Neural cell (in vitro differentiated cells): Measurements from ENCODE around the gene MRPL53. TPM values are rescaled to one million over a fixed set of nuclear protein-coding genes. Genes with fewer than 3 reads are reported as not detected.

Source experiments
- H2AFZ ChIP-seq: fragments of 200-600, 300-800 bp; sonication (generic), shearing (Covaris generic); 2 replicates; pipeline ENCODE4 v1.6.0; 2014; ENCODE audit warnings: low read depth, mild to moderate bottlenecking, antibody characterized with exemption, low read length, moderate library complexity
- H3F3A ChIP-seq: fragments of 200-600 bp; shearing (Covaris generic); 2 replicates; pipeline ENCODE4 v1.6.1; 2016; ENCODE audit warnings: mild to moderate bottlenecking, moderate library complexity, mixed read lengths, antibody characterized with exemption, low read length; ENCODE audit not compliant: insufficient read depth, poor library complexity, severe bottlenecking
- H3K27ac ChIP-seq: fragments of 200-600, 300-800 bp; sonication (generic), shearing (Covaris generic); 2 replicates; pipeline ENCODE4 v1.5.1; 2014; ENCODE audit warnings: mild to moderate bottlenecking, low read length, moderate library complexity
- H3K27me3 ChIP-seq: fragments of 300-800, 200-600 bp; sonication (generic), shearing (Covaris generic); 2 replicates; pipeline ENCODE4 v1.6.0; 2014; ENCODE audit warnings: mild to moderate bottlenecking, low read depth, low read length, moderate library complexity; ENCODE audit not compliant: insufficient read depth
- H3K36me3 ChIP-seq: fragments of 300-800, 200-600 bp; sonication (generic), shearing (Covaris generic); 2 replicates; pipeline ENCODE4 v1.5.1; 2014; ENCODE audit warnings: mild to moderate bottlenecking, antibody characterized with exemption, low read length, moderate library complexity; ENCODE audit not compliant: insufficient read depth
- H3K4me2 ChIP-seq: fragments of 300-800, 200-600 bp; sonication (generic), shearing (Covaris generic); 2 replicates; pipeline ENCODE4 v1.6.0; 2014; ENCODE audit warnings: mild to moderate bottlenecking, low read length
- H3K4me3 ChIP-seq: fragments of 300-800, 200-600 bp; sonication (generic), shearing (Covaris generic); 2 replicates; pipeline ENCODE4 v1.5.1; 2014; ENCODE audit warnings: mild to moderate bottlenecking, low read length, moderate library complexity
- H3K79me2 ChIP-seq: fragments of 200-600 bp; shearing (Covaris generic); replicated peaks from 2 replicates; pipeline ENCODE4 v1.6.0; 2014; ENCODE audit warnings: mild to moderate bottlenecking, low read length, moderate library complexity; ENCODE audit not compliant: insufficient read depth
- H3K9ac ChIP-seq: fragments of 300-800, 200-600 bp; sonication (generic), shearing (Covaris generic); 2 replicates; pipeline ENCODE4 v1.6.1; 2016; ENCODE audit warnings: mild to moderate bottlenecking, low read length, mixed read lengths
- H3K9me2 ChIP-seq: fragments of 200-600 bp; shearing (Covaris generic); 2 replicates; pipeline ENCODE4 v1.6.1; 2016; ENCODE audit warnings: mild to moderate bottlenecking, low read length, mixed read lengths; ENCODE audit not compliant: insufficient read depth
- H3K9me3 ChIP-seq: fragments of 200-600, 300-800 bp; sonication (generic), shearing (Covaris generic); 2 replicates; pipeline ENCODE4 v1.6.1; 2016; ENCODE audit warnings: mild to moderate bottlenecking, mixed run types, low read length, moderate library complexity, mixed read lengths
- H4K20me1 ChIP-seq: fragments of 200-600 bp; shearing (Covaris generic); 2 replicates; pipeline ENCODE4 v1.6.1; 2016; ENCODE audit warnings: mild to moderate bottlenecking, mixed run types; ENCODE audit not compliant: insufficient read depth
- CTCF ChIP-seq: fragments of 450-650 bp; IDR thresholded peaks from 2 replicates; pipeline ENCODE4 v1.5.1; 2014; ENCODE audit warnings: antibody characterized with exemption, mild to moderate bottlenecking, moderate library complexity; ENCODE audit not compliant: poor library complexity, severe bottlenecking
- EP300 ChIP-seq: fragments of 450-650 bp; conservative IDR thresholded peaks from 2 replicates; pipeline ENCODE4 v1.6.1; 2014; ENCODE audit warnings: antibody characterized with exemption, mild to moderate bottlenecking, moderate library complexity; ENCODE audit not compliant: poor library complexity, severe bottlenecking
- EZH2 ChIP-seq: fragments of 200-600, 300-800 bp; shearing (Covaris generic), sonication (generic); IDR thresholded peaks from 2 replicates; pipeline ENCODE4 v1.6.1; 2014; ENCODE audit warnings: antibody characterized with exemption, low read length, borderline replicate concordance, mild to moderate bottlenecking; ENCODE audit not compliant: insufficient read depth, poor library complexity, severe bottlenecking
- MXI1 ChIP-seq: fragments of 450-650 bp; conservative IDR thresholded peaks from 2 replicates; pipeline ENCODE4 v1.6.1; 2014; ENCODE audit warnings: antibody characterized with exemption, mild to moderate bottlenecking; ENCODE audit not compliant: poor library complexity, severe bottlenecking
- POLR2AphosphoS5 ChIP-seq: IDR thresholded peaks from 2 replicates; pipeline ENCODE4 v1.6.1; 2012
- RAD21 ChIP-seq: fragments of 450-650 bp; conservative IDR thresholded peaks from 2 replicates; pipeline ENCODE4 v1.6.1; 2014; ENCODE audit warnings: antibody characterized with exemption, mild to moderate bottlenecking, moderate library complexity
- REST ChIP-seq: IDR thresholded peaks from 2 replicates; pipeline ENCODE4 v1.6.1; 2012; ENCODE audit warnings: borderline replicate concordance
- SMC3 ChIP-seq: fragments of 450-650 bp; conservative IDR thresholded peaks from 2 replicates; pipeline ENCODE4 v1.6.1; 2014; ENCODE audit warnings: antibody characterized with exemption, mild to moderate bottlenecking, moderate library complexity; ENCODE audit not compliant: poor library complexity
- TAF1 ChIP-seq: IDR thresholded peaks from 2 replicates; pipeline ENCODE4 v1.6.1; 2012; ENCODE audit warnings: low read depth
- polyA plus RNA-seq: library from polyadenylated mRNA; depleted of rRNA; stranded (reverse); fragments of >200 nt; gene quantifications from 2 replicates; pipeline ENCODE4 v1.2.3, GENCODE V29; 2014

The MRPL53 gene
- polyA plus RNA-seq, 1 donor from 2014 or later, result 28.0 TPM

- Histone ChIP-seq H3K27ac (no peak overlapping the region), H3K79me2 (no peaks in the 10 kb centered on the region), H3K4me2 (no peak overlapping the region), H3F3A (peaks cover 3% of the 10 kb centered on the region), H3K27me3 (peaks cover 95% of the 10 kb centered on the region), H3K36me3 (no peaks in the 10 kb centered on the region), H3K9me2 (no peaks in the 10 kb centered on the region), H4K20me1 (no peaks in the 10 kb centered on the region), H3K4me3 (no peak overlapping the region), H2AFZ (no peak overlapping the region), H3K9ac (no peak overlapping the region), H3K9me3 (no peaks in the 10 kb centered on the region)
- TF ChIP-seq POLR2AphosphoS5, result no peak
- TF ChIP-seq TAF1, result no peak
- no peak for TF ChIP-seq REST
- TF ChIP-seq EZH2, result no peak
- no peak for TF ChIP-seq MXI1
- TF ChIP-seq RAD21, result no peak
- no peak for TF ChIP-seq SMC3
- no peak for TF ChIP-seq CTCF
- TF ChIP-seq EP300, result no peak
Measured at GRCh38 chr2:74512744-74513604, 40.5 kb upstream of the MRPL53 start.

GRCh38 chr2:74511104-74511989 is 38.9 kb upstream of the MRPL53 start:
- no peaks in the 10 kb centered on the region for H3K9me2 ChIP-seq
- H2AFZ ChIP-seq, result no peak overlapping the region
- no peak overlapping the region for H3K4me3 ChIP-seq
- peaks cover 79% of the 10 kb centered on the region for H3K27me3 ChIP-seq
- H3F3A ChIP-seq, result peaks cover 3% of the 10 kb centered on the region
- peaks cover 6% of the 10 kb centered on the region for H3K79me2 ChIP-seq
- TF ChIP-seq EZH2, result no peak
- TF ChIP-seq RAD21, result no peak
- TF ChIP-seq REST, result no peak
- TF ChIP-seq EP300, result no peak
- TF ChIP-seq POLR2AphosphoS5, result no peak
- TF ChIP-seq TAF1, result no peak
- no peak for TF ChIP-seq MXI1
- no peak for TF ChIP-seq SMC3
- TF ChIP-seq CTCF, result no peak
- H3K9me3 ChIP-seq, result no peaks in the 10 kb centered on the region
- H3K36me3 ChIP-seq, result no peaks in the 10 kb centered on the region
- H3K4me2 ChIP-seq, result no peak overlapping the region
- H3K9ac ChIP-seq, result no peak overlapping the region
- H4K20me1 ChIP-seq, result no peaks in the 10 kb centered on the region
- H3K27ac ChIP-seq, result no peak overlapping the region
